ENCODE measurements around the gene GJB3.
A peak's percentile ranks its signal among the peaks of the same experiment; 100 is the strongest.

Gene GJB3

GRCh38 chr1:34740161-34740868 lies 40.7 kb upstream of the GJB3 start:
- H3K4me3 ChIP-seq (ENCODE audit: low read length), result no peak overlapping the region
- H3K9ac ChIP-seq (ENCODE audit: low read length), result no peak overlapping the region
- H3K79me2 ChIP-seq (ENCODE audit: low read length), result no peaks in the 10 kb centered on the region
- H3K9me3 ChIP-seq (ENCODE audit: insufficient read depth, low read length), result no peaks in the 10 kb centered on the region
- H3K4me2 ChIP-seq (ENCODE audit: low read length), result no peak overlapping the region
- no peak overlapping the region for H3K27ac ChIP-seq (ENCODE audit: low read length)
- TF ChIP-seq CTCF (IDR thresholded peaks at IDR 0.05; ENCODE audit: low read depth, low read length), result no peak
- TF ChIP-seq EZH2phosphoT487 (IDR thresholded peaks at IDR 0.05; ENCODE audit: low read depth), result no peak
- no peaks in the 10 kb centered on the region for H3K4me1 ChIP-seq (ENCODE audit: low read length)
- H3K27me3 ChIP-seq (ENCODE audit: low read depth, low read length), result no peaks in the 10 kb centered on the region
- H2AFZ ChIP-seq (ENCODE audit: low read depth, low read length), result no peak overlapping the region
- no peaks in the 10 kb centered on the region for H4K20me1 ChIP-seq (ENCODE audit: insufficient read depth, low read length)
- no peaks in the 10 kb centered on the region for H3K36me3 ChIP-seq (replicated peaks; ENCODE audit: low read depth, low read length)

DNA sequence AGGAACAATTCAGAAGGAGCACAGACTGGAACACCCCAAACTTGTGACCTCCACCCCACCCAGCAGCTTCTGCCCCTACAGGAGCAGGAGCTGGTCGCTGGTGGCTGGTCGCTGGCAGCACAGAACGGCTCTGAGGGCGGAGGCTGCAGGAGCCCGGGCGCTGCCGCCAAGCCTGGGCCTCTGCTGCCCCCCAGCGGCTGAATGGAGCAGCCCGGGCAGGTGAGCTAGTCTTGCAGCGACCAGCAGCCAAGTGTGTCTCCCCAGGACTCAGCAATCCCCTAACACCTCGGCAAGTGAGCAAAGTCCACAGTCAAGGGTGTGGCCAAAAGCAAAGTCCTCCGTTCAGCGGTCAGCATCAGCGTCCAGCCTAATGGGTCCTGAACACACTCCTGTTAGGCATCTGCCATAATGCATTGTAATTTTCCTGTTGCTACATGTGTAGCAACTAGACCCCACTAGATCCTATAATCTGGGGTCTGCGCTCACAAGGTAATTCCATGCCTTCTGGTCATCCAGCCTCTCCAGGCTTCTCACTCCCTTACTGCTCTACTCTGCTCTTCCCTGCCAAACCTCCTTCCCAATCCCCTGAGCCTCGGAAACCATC lies 38.2 kb upstream of the GJB3 start:
- no peaks in the 10 kb centered on the region for H3K36me3 ChIP-seq (replicated peaks; ENCODE audit: low read depth, low read length)
- H3K27me3 ChIP-seq (ENCODE audit: low read depth, low read length), result no peaks in the 10 kb centered on the region
- no peaks in the 10 kb centered on the region for H4K20me1 ChIP-seq (ENCODE audit: insufficient read depth, low read length)
- TF ChIP-seq CTCF (IDR thresholded peaks at IDR 0.05; ENCODE audit: low read depth, low read length), result peak; percentile 68
- no peak for TF ChIP-seq EZH2phosphoT487 (IDR thresholded peaks at IDR 0.05; ENCODE audit: low read depth)
- H3K4me1 ChIP-seq (ENCODE audit: low read length), result no peaks in the 10 kb centered on the region
- no peaks in the 10 kb centered on the region for H3K79me2 ChIP-seq (ENCODE audit: low read length)
- no peak overlapping the region for H3K4me3 ChIP-seq (ENCODE audit: low read length)
- H3K9ac ChIP-seq (ENCODE audit: low read length), result no peak overlapping the region
- peak overlapping the region; percentile 39 for H3K4me2 ChIP-seq (ENCODE audit: low read length)
- H2AFZ ChIP-seq (ENCODE audit: low read depth, low read length), result no peak overlapping the region; the same call in 1 of the 2 replicates
- H3K27ac ChIP-seq (ENCODE audit: low read length), result no peak overlapping the region
- H3K9me3 ChIP-seq (ENCODE audit: insufficient read depth, low read length), result no peaks in the 10 kb centered on the region

- H3K27ac ChIP-seq (ENCODE audit: low read length), result no peak overlapping the region
- H3K79me2 ChIP-seq (ENCODE audit: low read length), result no peaks in the 10 kb centered on the region
- no peaks in the 10 kb centered on the region for H4K20me1 ChIP-seq (ENCODE audit: insufficient read depth, low read length)
- no peak overlapping the region for H3K4me2 ChIP-seq (ENCODE audit: low read length)
- H3K36me3 ChIP-seq (replicated peaks; ENCODE audit: low read depth, low read length), result no peaks in the 10 kb centered on the region
- TF ChIP-seq CTCF (IDR thresholded peaks at IDR 0.05; ENCODE audit: low read depth, low read length), result no peak
- TF ChIP-seq EZH2phosphoT487 (IDR thresholded peaks at IDR 0.05; ENCODE audit: low read depth), result no peak
- H3K4me1 ChIP-seq (ENCODE audit: low read length), result no peaks in the 10 kb centered on the region
- no peak overlapping the region for H3K4me3 ChIP-seq (ENCODE audit: low read length)
- H3K9me3 ChIP-seq (ENCODE audit: insufficient read depth, low read length), result no peaks in the 10 kb centered on the region
- H3K27me3 ChIP-seq (ENCODE audit: low read depth, low read length), result no peaks in the 10 kb centered on the region
- no peak overlapping the region for H2AFZ ChIP-seq (ENCODE audit: low read depth, low read length)
- H3K9ac ChIP-seq (ENCODE audit: low read length), result no peak overlapping the region
Measured at GRCh38 chr1:34743775-34744174, 37.2 kb upstream of the GJB3 start.

GRCh38 chr1:34744851-34745250 lies 36.2 kb upstream of the GJB3 start:
- H3K27ac ChIP-seq (ENCODE audit: low read length), result no peak overlapping the region
- no peak overlapping the region for H3K9ac ChIP-seq (ENCODE audit: low read length)
- no peaks in the 10 kb centered on the region for H3K79me2 ChIP-seq (ENCODE audit: low read length)
- H4K20me1 ChIP-seq (ENCODE audit: insufficient read depth, low read length), result no peaks in the 10 kb centered on the region
- H3K27me3 ChIP-seq (ENCODE audit: low read depth, low read length), result no peaks in the 10 kb centered on the region
- no peaks in the 10 kb centered on the region for H3K4me1 ChIP-seq (ENCODE audit: low read length)
- H3K36me3 ChIP-seq (replicated peaks; ENCODE audit: low read depth, low read length), result no peaks in the 10 kb centered on the region
- H3K4me3 ChIP-seq (ENCODE audit: low read length), result no peak overlapping the region
- H2AFZ ChIP-seq (ENCODE audit: low read depth, low read length), result no peak overlapping the region
- no peak overlapping the region for H3K4me2 ChIP-seq (ENCODE audit: low read length)
- TF ChIP-seq CTCF (IDR thresholded peaks at IDR 0.05; ENCODE audit: low read depth, low read length) (no peak), EZH2phosphoT487 (IDR thresholded peaks at IDR 0.05; ENCODE audit: low read depth) (no peak)
- H3K9me3 ChIP-seq (ENCODE audit: insufficient read depth, low read length), result no peaks in the 10 kb centered on the region
